Upper lobe of right lung (tissue), 1 donor: ENCODE results near the gene MTCH2. TPM values are rescaled to one million over a fixed set of nuclear protein-coding genes. Genes with fewer than 3 reads are reported as not detected.

Experiments used
- ATAC-seq: fragments of 200-7000 bp; cut with Tn5 transposase; one replicate; pipeline ENCODE4 v1.9.1; 2020; ENCODE audit warnings: mild to moderate bottlenecking, moderate library complexity
- DNase-seq: peaks from one replicate; pipeline ENCODE4 v3.0.0-alpha.2; 2020
- H3K27ac ChIP-seq: fragments of 200-600 bp; one replicate; pipeline ENCODE4 v1.8.0; 2022
- H3K27me3 ChIP-seq: fragments of 200-600 bp; one replicate; pipeline ENCODE4 v1.8.0; 2022; ENCODE audit warnings: mild to moderate bottlenecking
- H3K36me3 ChIP-seq: fragments of 200-600 bp; one replicate; pipeline ENCODE4 v1.8.0; 2022
- H3K4me1 ChIP-seq: fragments of 200-600 bp; one replicate; pipeline ENCODE4 v1.8.0; 2022
- H3K4me3 ChIP-seq: fragments of 200-600 bp; one replicate; pipeline ENCODE4 v1.8.0; 2022; ENCODE audit warnings: mild to moderate bottlenecking
- H3K9me3 ChIP-seq: fragments of 200-600 bp; one replicate; pipeline ENCODE4 v1.8.0; 2022
- CTCF ChIP-seq: fragments of 200-600 bp; IDR thresholded peaks from one replicate; pipeline ENCODE4 v1.8.0; 2022; ENCODE audit warnings: antibody characterized with exemption
- intact Hi-C: fragments of 100-400 bp; cut with DNase I; formaldehyde crosslinking; loops from one replicate; pipeline ENCODE4 v1.11.0; 2022
- total RNA-seq: library from RNA; stranded (reverse); fragmentation: NEBNext Ultra II Directional; extraction: Animal tissue kit (Norgen Biotek cat#: 25700); gene quantifications from one replicate; pipeline ENCODE4 v1.2.1, GENCODE V29; 2021
- donor health status: DM: no; HTN: yes; CAD: no; lungs with severe emphysema.

Gene MTCH2
- total RNA-seq, 1 donor from 2014 or later, result 56.1 TPM

DNA sequence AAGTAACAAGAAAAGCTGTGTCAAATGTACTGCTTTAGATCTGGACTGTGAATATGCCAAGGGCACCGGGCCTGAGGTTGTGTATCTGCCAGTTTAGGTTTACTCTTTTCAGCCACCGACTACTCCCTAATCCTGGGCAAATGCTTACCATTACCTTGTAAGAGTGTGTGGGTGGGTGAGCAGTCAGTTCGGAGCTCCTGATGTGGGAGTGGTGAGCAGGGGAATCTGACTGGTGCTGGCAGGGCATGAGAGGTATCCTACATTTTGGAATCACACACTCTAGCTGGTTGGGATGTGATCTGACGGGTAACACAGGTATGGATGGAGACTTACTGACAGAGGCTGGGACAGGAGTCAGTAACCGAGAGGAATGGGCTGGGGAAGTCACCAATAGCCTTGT is 58.5 kb downstream of the MTCH2 start:
- H3K27ac ChIP-seq, result no peak overlapping the region
- no peak for DNase-seq
- peaks cover 4% of the 10 kb centered on the region for H3K4me1 ChIP-seq
- no peak overlapping the region for H3K4me3 ChIP-seq
- no peak for ATAC-seq
- TF ChIP-seq CTCF, result no peak
- H3K9me3 ChIP-seq, result no peaks in the 10 kb centered on the region
- no peaks in the 10 kb centered on the region for H3K27me3 ChIP-seq
- intact Hi-C loops, result no loop called here
- peaks cover 47% of the 10 kb centered on the region for H3K36me3 ChIP-seq

DNA sequence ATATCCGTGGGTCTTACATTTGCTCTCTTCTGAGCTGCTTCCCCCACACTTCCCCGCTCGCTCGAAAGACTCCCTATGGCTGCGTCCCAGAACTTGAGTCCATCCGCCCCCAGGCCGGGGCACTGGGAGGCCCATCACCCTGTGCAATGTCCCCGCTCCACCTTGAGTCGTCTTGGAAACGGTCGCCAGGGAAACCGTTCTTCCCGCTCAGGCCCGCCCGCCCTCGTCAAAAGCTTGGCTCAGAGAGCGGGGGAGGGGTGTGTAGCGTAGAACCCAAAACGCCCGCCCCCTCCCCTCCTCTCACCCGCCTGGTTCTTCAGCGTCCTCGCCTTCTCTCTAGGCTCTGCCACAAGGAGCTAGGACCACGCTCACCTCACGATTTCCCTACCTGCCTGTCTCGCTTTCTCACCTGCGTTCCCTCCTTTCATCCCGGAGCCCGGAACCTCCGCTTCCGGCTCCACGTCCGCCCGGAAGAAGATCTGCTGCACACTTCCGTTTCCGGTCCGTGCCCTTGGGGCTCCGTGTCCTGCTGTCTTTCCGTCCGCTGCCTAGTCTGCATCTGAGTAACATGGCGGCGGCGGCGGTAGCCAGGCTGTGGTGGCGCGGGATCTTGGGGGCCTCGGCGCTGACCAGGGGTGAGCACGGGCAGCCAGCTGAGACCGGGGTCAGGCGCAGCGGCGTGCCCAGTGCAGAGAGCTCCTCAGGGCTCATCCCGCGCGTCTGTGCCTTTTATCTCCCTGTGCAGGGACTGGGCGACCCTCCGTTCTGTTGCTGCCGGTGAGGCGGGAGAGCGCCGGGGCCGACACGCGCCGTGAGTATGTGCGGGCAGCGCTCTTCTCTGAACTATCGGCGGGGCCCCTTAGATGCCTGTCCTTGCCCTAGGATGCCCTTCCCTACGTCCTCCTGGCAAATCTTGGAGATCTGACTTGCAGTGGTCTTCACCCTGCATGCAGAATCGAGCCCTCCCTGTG is 63.5 kb downstream of the MTCH2 start, which contains the start of the genes KBTBD4 and NDUFS3:
KBTBD4 (minus strand) TSS at position 447 of the 971 bp plus-strand sequence; CDS start at position 428, 19 bp downstream.
NDUFS3 (plus strand) TSS at position 551 of the 971 bp plus-strand sequence; CDS start at position 569, 18 bp downstream.
- no peak for TF ChIP-seq CTCF
- intact Hi-C loops, result no loop called here
- H3K4me1 ChIP-seq, result peaks cover 18% of the 10 kb centered on the region
- peak; percentile 91 for DNase-seq
- H3K9me3 ChIP-seq, result no peaks in the 10 kb centered on the region
- H3K27ac ChIP-seq, result peak within 1 kb of the TSS; percentile 90
- H3K36me3 ChIP-seq, result peaks cover 71% of the 10 kb centered on the region
- H3K27me3 ChIP-seq, result no peaks in the 10 kb centered on the region
- ATAC-seq, result peak; percentile 98
- peak within 1 kb of the TSS; percentile 90 for H3K4me3 ChIP-seq

- Histone ChIP-seq H3K27me3 (no peaks in the 10 kb centered on the region), H3K9me3 (no peaks in the 10 kb centered on the region), H3K27ac (peak overlapping the region; percentile 90), H3K4me3 (peak overlapping the region; percentile 90), H3K4me1 (peaks cover 18% of the 10 kb centered on the region), H3K36me3 (peaks cover 71% of the 10 kb centered on the region)
- no peak for DNase-seq
- intact Hi-C loops, result no loop called here
- TF ChIP-seq CTCF, result no peak
- no peak for ATAC-seq
These were observed 64.8 kb downstream of the MTCH2 start for GRCh38 chr11:47577460-47578041.

GRCh38 chr11:47573321-47573720 is 69.0 kb downstream of the MTCH2 start:
- no peaks in the 10 kb centered on the region for H3K9me3 ChIP-seq
- TF ChIP-seq CTCF, result no peak
- peak; percentile 44 for DNase-seq
- no peak overlapping the region for H3K27ac ChIP-seq
- H3K4me1 ChIP-seq, result peaks cover 19% of the 10 kb centered on the region
- no peak overlapping the region for H3K4me3 ChIP-seq
- H3K27me3 ChIP-seq, result no peaks in the 10 kb centered on the region
- peaks cover 73% of the 10 kb centered on the region for H3K36me3 ChIP-seq
- intact Hi-C loops, result no loop called here
- no peak for ATAC-seq

DNA sequence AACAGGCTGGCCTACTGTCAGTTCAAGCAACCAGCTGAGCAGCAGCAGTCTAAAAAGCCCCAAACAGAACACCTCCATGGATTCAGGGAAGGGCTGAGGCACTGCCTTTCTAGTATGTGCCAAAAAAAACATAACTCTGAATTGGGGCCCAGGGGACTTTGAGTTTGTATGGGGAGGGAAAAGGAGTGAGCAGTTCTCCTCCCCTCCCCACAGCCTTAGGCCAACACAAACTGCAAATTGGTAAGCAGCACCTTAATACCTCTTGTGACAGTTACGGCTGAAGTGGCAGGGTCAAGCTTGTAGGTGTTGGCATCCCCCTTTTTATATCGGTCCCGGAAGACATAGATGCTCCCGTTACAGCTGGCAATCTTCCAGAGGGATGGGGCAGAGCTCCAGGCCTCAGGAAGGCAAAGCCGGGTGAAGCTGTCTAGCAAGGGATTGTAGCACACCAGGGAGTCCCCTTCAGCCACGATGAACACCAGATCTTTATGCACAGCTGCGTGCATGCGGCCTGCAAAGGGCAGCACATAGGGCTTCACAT is 69.6 kb downstream of the MTCH2 start:
- H3K9me3 ChIP-seq, result no peaks in the 10 kb centered on the region
- H3K36me3 ChIP-seq, result peaks cover 73% of the 10 kb centered on the region
- no peak overlapping the region for H3K4me3 ChIP-seq
- peak; percentile 50 for DNase-seq
- intact Hi-C loops, result no loop called here
- H3K4me1 ChIP-seq, result peaks cover 14% of the 10 kb centered on the region
- H3K27ac ChIP-seq, result no peak overlapping the region
- no peak for TF ChIP-seq CTCF
- ATAC-seq, result no peak
- H3K27me3 ChIP-seq, result no peaks in the 10 kb centered on the region
